Measurements from ENCODE around the gene COA8.
A peak's percentile ranks its signal among the peaks of the same experiment; 100 is the strongest.

The COA8 gene

GRCh38 chr14:103531421-103532215, 31.1 kb upstream of the COA8 start:
- H3K27me3 Mint-ChIP-seq: no peaks in the 10 kb centered on the region
- H3K4me3 Mint-ChIP-seq: peak overlapping the region; percentile 47
- H3K4me1 Mint-ChIP-seq: peaks cover 34% of the 10 kb centered on the region
- peak overlapping the region; percentile 85 for H3K27ac Mint-ChIP-seq
- H3K36me3 Mint-ChIP-seq: no peaks in the 10 kb centered on the region
- no peaks in the 10 kb centered on the region for H3K9me3 Mint-ChIP-seq

DNA sequence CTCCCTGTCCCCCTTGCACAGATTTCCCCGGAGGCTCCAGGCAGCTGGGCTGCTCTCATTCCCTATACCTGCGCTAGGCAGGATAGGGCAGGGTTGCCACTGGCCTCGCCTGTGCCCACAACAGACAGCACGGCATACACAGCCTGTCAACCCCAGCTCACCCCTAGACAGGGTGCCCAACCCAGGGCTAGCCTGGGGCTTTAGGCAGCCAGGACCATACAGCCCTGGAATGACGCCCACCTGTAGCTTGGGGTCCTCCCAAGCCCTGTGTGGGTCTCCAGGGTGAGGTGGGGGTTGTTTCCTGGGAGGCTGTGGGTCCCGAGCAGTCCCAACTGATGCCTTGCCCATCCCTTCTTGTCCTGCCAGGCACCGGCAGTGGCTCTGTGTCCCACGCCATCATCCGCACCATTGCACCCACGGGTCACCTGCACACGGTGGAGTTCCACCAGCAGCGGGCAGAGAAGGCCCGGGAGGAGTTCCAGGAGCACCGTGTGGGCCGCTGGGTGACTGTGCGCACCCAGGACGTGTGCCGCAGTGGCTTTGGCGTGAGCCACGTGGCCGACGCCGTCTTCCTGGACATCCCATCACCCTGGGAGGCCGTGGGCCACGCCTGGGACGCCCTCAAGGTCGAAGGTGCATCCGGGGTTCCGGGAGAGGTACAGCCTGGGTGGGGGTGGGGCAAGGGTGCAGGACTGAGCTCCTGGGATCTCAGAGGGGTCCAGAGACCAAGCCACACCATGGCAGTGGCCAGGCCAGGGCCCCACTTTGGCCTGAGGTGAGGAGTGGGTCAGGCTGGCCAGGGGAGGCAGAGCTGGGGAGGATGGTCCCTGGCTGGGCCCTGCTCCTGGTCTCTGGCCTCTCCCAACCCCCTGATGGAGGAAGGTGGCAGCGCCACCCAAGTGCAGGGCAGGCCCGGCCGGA, 30.3 kb upstream of the COA8 start:
- Mint-ChIP-seq H3K4me3 (no peak overlapping the region), H3K4me1 (peaks cover 28% of the 10 kb centered on the region), H3K9me3 (no peaks in the 10 kb centered on the region), H3K27me3 (no peaks in the 10 kb centered on the region), H3K27ac (no peak overlapping the region), H3K36me3 (no peaks in the 10 kb centered on the region)

DNA sequence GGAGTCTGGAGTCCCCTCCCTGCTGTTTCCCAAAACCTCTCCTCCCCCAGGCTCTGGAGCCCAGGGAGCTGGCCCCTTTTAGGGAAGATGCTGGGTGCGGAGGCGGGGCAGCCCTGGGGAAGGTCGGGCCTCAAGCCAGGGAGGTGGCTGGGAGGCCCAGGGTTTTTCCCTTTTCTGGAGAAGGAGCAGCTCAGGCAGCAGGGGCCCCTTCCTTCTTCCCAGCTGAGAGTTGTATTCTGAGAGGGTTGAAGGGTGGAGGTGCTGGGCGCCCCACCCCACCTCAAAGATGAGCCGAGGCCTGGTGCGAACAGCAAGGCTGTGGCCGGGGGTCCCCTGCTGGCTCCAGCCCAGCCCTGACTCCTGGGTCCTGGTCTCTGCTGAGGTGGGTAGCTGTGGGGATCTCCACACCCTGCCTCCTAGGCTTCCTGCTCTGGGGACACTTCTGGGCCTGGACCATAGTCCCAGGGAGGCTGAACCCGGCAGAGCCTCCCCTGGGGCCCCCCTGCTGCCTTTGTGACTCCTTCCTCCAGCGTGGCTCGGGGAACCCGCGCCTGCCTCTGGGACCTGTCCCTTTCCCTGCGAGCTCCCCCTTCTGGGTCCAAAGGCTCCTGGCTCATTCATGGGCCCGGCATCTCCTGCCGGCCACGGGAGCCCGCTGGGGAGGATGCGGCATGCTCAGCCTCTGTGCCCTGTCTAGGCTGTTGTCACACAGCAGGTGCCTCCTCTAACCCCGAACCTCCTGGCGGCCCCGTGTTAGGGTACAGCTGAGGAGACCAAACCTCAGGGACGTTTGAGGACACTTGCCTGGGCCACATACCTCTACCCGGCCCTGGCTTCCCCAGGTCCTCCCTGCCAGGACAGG, 29.4 kb upstream of the COA8 start:
- H3K27me3 Mint-ChIP-seq: no peaks in the 10 kb centered on the region
- H3K4me1 Mint-ChIP-seq: peaks cover 22% of the 10 kb centered on the region
- H3K4me3 Mint-ChIP-seq: no peak overlapping the region
- H3K27ac Mint-ChIP-seq: no peak overlapping the region
- no peaks in the 10 kb centered on the region for H3K9me3 Mint-ChIP-seq
- no peaks in the 10 kb centered on the region for H3K36me3 Mint-ChIP-seq

- H3K36me3 Mint-ChIP-seq: no peaks in the 10 kb centered on the region
- no peak overlapping the region for H3K27ac Mint-ChIP-seq
- H3K9me3 Mint-ChIP-seq: no peaks in the 10 kb centered on the region
- H3K27me3 Mint-ChIP-seq: no peaks in the 10 kb centered on the region
- H3K4me1 Mint-ChIP-seq: peaks cover 22% of the 10 kb centered on the region
- H3K4me3 Mint-ChIP-seq: no peak overlapping the region
These were observed 28.7 kb upstream of the COA8 start for GRCh38 chr14:103533999-103534575.

GRCh38 chr14:103534576-103535061, 28.1 kb upstream of the COA8 start:
- Mint-ChIP-seq H3K27me3 (no peaks in the 10 kb centered on the region), H3K36me3 (no peaks in the 10 kb centered on the region), H3K4me3 (no peak overlapping the region), H3K4me1 (peaks cover 19% of the 10 kb centered on the region), H3K27ac (no peak overlapping the region), H3K9me3 (no peaks in the 10 kb centered on the region)

DNA sequence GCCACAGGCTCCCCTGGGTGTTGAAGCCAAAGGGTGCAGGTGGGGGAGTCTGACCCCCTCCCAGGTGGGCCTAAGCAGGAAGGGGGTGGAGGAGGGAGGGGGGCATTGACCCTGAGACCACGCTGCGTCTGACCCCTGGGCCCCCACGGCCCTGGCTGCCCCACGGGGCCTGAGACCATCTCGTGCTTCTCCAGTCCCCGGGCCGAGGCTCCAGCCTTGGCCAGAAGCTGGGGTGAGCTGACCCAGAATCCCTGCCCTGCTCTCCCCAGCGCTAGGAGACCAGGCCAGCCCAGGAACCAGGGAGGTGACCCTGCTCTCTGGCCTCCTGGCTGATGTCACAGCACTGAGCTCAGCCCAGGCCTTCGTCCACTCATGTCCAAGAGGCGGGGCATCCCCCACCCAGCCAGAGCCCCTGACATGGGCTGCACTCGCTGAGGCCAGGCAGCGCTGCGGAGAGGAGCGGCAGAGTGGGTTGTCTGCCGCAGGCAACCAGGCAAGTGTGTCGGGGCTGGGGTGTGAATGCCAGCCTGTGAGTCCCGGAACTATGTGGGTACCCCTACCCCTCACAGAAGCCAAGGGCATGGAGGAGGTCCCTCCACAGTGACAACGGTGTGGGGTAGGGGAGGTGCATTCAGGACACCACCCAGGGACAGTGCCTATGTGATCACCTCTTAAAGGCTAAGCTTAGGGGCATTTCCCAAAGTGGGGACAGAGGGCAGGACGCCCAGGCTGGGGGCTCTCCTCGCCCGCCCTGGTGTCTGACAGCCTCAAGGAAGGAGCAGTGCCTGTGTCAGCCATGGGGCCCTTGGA, 27.5 kb upstream of the COA8 start:
- no peaks in the 10 kb centered on the region for H3K36me3 Mint-ChIP-seq
- peaks cover 13% of the 10 kb centered on the region for H3K4me1 Mint-ChIP-seq
- H3K27me3 Mint-ChIP-seq: no peaks in the 10 kb centered on the region
- H3K9me3 Mint-ChIP-seq: no peaks in the 10 kb centered on the region
- H3K27ac Mint-ChIP-seq: peak overlapping the region; percentile 30
- no peak overlapping the region for H3K4me3 Mint-ChIP-seq

GRCh38 chr14:103535891-103536565, 26.7 kb upstream of the COA8 start:
- no peaks in the 10 kb centered on the region for H3K27me3 Mint-ChIP-seq
- no peaks in the 10 kb centered on the region for H3K9me3 Mint-ChIP-seq
- peak overlapping the region; percentile 30 for H3K27ac Mint-ChIP-seq
- no peaks in the 10 kb centered on the region for H3K36me3 Mint-ChIP-seq
- peaks cover 7% of the 10 kb centered on the region for H3K4me1 Mint-ChIP-seq
- H3K4me3 Mint-ChIP-seq: no peak overlapping the region

DNA sequence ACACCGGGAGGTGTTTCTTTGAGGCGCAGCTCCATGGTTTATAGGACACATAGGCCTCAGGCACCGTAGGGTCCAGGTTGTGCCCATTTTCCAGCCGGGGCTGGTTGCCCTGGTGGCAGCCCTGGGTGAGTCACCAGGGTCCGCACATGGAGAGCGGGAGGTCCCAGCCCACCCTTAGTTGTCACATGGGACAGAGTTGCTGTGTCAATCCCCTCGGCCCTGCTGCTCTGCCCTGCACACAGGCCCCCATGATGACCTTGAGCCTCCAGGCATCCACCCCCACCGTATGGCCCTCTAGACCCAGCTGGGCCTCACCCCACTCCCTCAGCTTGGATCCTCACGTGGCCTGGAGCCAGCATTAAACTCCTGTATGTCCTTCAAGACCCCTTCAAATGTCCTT, 26.1 kb upstream of the COA8 start:
- no peaks in the 10 kb centered on the region for H3K9me3 Mint-ChIP-seq
- no peaks in the 10 kb centered on the region for H3K36me3 Mint-ChIP-seq
- no peak overlapping the region for H3K27ac Mint-ChIP-seq
- H3K27me3 Mint-ChIP-seq: no peaks in the 10 kb centered on the region
- H3K4me3 Mint-ChIP-seq: no peak overlapping the region
- peaks cover under 1% of the 10 kb centered on the region for H3K4me1 Mint-ChIP-seq

- Mint-ChIP-seq H3K36me3 (no peaks in the 10 kb centered on the region), H3K9me3 (no peaks in the 10 kb centered on the region), H3K4me3 (no peak overlapping the region), H3K4me1 (no peaks in the 10 kb centered on the region), H3K27ac (no peak overlapping the region), H3K27me3 (no peaks in the 10 kb centered on the region)
These were observed 25.4 kb upstream of the COA8 start for GRCh38 chr14:103537175-103537990.

- Mint-ChIP-seq H3K9me3 (no peaks in the 10 kb centered on the region), H3K36me3 (no peaks in the 10 kb centered on the region)
These were observed 24.3 kb upstream of the COA8 start for GRCh38 chr14:103538291-103539055.

DNA sequence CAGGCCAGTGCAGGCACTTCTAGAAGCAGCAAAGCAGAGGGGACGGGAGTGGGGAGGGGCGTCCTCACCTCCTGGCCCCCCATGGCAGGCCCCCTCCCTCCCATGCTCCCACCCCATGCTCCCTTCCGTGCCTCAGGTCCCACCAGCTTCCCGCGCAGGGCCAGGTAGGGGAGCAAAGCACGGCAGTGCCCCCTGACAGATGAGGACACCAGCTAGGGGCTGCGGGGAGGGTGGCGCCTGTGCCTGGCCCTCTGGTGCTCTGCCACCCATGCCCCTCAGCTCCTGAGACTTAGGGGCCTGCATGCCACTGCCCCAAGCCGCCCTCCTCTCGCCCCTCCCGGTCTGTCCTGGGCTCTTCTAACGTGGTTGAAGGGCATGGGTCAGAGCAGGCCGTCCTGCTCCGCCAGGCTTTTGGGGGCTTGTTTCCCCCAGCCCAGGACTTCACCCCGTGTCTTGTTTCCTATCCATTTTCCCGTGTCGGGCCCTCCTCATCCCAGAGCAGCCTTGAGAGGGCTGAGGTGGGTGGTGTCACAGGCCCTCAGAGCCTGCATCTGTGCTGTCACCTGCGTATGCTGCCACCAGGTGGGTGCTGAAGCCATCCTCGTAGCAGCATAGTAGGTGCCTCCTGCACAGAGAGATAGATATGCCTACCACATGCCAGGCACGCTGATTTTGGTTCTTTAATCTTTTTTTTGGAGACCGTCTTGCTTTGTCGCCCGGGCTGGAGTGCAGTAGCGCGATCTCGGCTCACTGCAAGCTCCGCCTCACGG, 23.5 kb upstream of the COA8 start:
- no peaks in the 10 kb centered on the region for H3K9me3 Mint-ChIP-seq
- no peak overlapping the region for H3K27ac Mint-ChIP-seq
- H3K27me3 Mint-ChIP-seq: no peaks in the 10 kb centered on the region
- H3K4me1 Mint-ChIP-seq: no peaks in the 10 kb centered on the region
- H3K4me3 Mint-ChIP-seq: no peak overlapping the region
- no peaks in the 10 kb centered on the region for H3K36me3 Mint-ChIP-seq

More at GRCh38 chr14:103538291-103539055, 24.3 kb upstream of the COA8 start:
- Mint-ChIP-seq H3K4me3 (no peak overlapping the region), H3K4me1 (no peaks in the 10 kb centered on the region), H3K27ac (no peak overlapping the region), H3K27me3 (no peaks in the 10 kb centered on the region)
